Stimulated activated memory B cell treated with anti-CD40 and anti-IgM and Interleukin-4, amounts not matched to agents 10 μg/mL and 1 μg/mL and 100 μg/mL, for 72 hours (primary cell): ENCODE results near the gene PPRC1.

Experiments used
- ATAC-seq: fragments of 150-1000 bp; cut with Tn5 transposase; 2 replicates; pipeline ENCODE4 v1.10.0; 2021
- H3K27ac Mint-ChIP-seq: one replicate; pipeline ENCODE4 v1.8.0; 2022; ENCODE audit warnings: mild to moderate bottlenecking, mixed read lengths
- H3K27me3 Mint-ChIP-seq: one replicate; pipeline ENCODE4 v1.8.0; 2022; ENCODE audit warnings: mixed read lengths
- H3K36me3 Mint-ChIP-seq: one replicate; pipeline ENCODE4 v1.8.0; 2022; ENCODE audit warnings: mixed read lengths
- H3K4me1 Mint-ChIP-seq: one replicate; pipeline ENCODE4 v1.8.0; 2022; ENCODE audit warnings: mixed read lengths
- H3K4me3 Mint-ChIP-seq: one replicate; pipeline ENCODE4 v1.8.0; 2022; ENCODE audit warnings: mild to moderate bottlenecking, moderate library complexity, mixed read lengths
- H3K9me3 Mint-ChIP-seq: one replicate; pipeline ENCODE4 v1.8.0; 2022; ENCODE audit warnings: mixed read lengths

The PPRC1 gene

GRCh38 chr10:102153093-102153620 is 20.3 kb downstream of the PPRC1 start:
- H3K9me3 Mint-ChIP-seq: no peaks in the 10 kb centered on the region
- H3K4me1 Mint-ChIP-seq: peaks cover 56% of the 10 kb centered on the region
- no peak for ATAC-seq
- H3K4me3 Mint-ChIP-seq: peak overlapping the region; percentile 92
- peak overlapping the region; percentile 97 for H3K27ac Mint-ChIP-seq
- H3K27me3 Mint-ChIP-seq: no peaks in the 10 kb centered on the region
- H3K36me3 Mint-ChIP-seq: peaks cover 66% of the 10 kb centered on the region

DNA sequence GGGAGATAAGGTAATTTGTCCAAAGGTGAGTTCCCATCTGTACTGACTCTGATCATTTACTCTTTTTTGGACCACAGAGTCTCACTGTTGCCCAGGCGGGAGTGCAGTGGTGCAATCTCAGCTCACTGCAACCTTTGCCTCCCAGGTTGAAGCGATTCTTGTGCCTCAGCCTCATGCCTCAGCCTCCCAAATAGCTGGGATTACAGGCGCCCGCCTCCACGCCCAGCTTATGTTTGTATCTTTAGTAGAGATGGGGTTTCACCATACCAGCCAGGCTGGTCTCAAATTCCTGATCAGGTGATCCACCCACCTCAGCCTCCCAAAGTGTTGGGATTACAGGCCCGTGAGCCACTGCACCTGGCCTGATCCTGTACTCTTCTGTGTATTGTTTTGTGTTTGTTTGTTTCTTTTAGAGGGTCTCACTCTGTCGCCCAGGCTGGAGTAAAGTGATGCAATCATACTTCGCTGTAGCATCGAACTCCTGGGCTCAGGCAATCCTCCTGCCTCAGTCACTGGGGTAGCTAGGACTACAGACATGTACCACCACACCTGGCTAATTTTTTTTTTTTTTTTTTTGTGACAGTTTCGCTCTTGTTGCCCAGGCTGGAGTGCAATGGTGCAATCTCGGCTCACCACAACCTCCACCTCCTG is 21.8 kb downstream of the PPRC1 start:
- Mint-ChIP-seq H3K9me3 (no peaks in the 10 kb centered on the region), H3K36me3 (peaks cover 67% of the 10 kb centered on the region), H3K27me3 (no peaks in the 10 kb centered on the region), H3K27ac (no peak overlapping the region), H3K4me3 (peak overlapping the region; percentile 44), H3K4me1 (peaks cover 56% of the 10 kb centered on the region)
- ATAC-seq: no peak

- Mint-ChIP-seq H3K4me1 (peaks cover 38% of the 10 kb centered on the region), H3K36me3 (peaks cover 76% of the 10 kb centered on the region), H3K27ac (no peak overlapping the region), H3K4me3 (no peak overlapping the region), H3K27me3 (no peaks in the 10 kb centered on the region), H3K9me3 (no peaks in the 10 kb centered on the region)
- no peak for ATAC-seq
Observed at GRCh38 chr10:102157224-102157623, 24.4 kb downstream of the PPRC1 start.

- H3K27ac Mint-ChIP-seq: no peak overlapping the region
- peaks cover 78% of the 10 kb centered on the region for H3K36me3 Mint-ChIP-seq
- ATAC-seq: no peak
- no peak overlapping the region for H3K4me3 Mint-ChIP-seq
- H3K27me3 Mint-ChIP-seq: no peaks in the 10 kb centered on the region
- H3K4me1 Mint-ChIP-seq: peaks cover 21% of the 10 kb centered on the region
- no peaks in the 10 kb centered on the region for H3K9me3 Mint-ChIP-seq
Observed at GRCh38 chr10:102159051-102159597, 26.3 kb downstream of the PPRC1 start.

DNA sequence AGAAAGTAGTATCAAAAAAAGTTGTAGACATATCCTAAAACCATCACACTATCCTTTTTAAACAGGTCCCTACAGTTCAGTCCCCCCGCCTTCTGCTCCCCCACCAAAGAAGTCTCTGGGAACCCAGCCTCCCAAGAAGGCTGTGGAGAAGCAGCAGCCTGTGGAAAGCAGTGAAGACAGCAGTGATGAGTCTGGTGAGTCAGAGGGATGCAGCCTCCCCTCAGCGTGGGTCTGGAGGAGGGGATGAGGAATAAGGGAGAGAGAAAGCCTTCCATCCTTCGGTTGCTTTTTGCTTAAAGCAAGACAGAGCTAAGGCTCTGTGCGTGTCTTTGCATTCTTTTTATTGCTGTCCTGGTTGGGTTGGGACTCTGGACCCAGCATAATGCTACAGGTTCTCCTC is 27.0 kb downstream of the PPRC1 start:
- no peak overlapping the region for H3K27ac Mint-ChIP-seq
- H3K9me3 Mint-ChIP-seq: no peaks in the 10 kb centered on the region
- H3K4me3 Mint-ChIP-seq: no peak overlapping the region
- ATAC-seq: no peak
- H3K4me1 Mint-ChIP-seq: peaks cover 15% of the 10 kb centered on the region
- H3K36me3 Mint-ChIP-seq: peaks cover 74% of the 10 kb centered on the region
- no peaks in the 10 kb centered on the region for H3K27me3 Mint-ChIP-seq

DNA sequence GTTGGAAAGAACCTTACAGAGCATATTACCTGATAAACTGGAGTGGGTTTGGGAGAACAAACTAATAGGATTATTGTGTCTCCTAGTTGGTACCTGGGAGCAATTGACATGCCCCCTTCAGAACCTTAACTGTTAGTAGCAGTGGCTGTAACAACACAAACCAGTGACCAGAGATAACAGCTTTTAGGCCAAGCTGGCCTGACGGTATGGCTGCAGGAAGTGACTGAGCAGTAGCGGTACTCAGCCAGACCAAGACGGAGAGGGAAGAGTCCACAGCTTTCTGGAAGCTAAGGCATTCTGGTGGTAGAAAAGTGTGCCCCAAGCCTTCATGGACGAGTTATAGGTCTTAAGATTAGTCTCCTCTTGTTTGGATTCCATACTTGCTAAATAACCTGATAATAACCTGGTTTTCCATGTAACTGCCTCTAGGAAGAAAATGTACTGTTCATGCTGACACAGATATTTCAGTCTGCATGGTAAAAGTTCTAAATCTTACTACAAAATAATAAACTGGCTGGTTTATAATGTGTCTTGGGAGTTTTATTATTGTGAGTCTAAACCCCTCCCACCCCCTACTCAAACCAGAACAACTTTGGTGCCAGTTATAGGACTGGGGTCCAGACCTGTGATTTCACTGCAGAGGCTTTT is 30.6 kb downstream of the PPRC1 start:
- H3K27ac Mint-ChIP-seq: no peak overlapping the region
- peaks cover 41% of the 10 kb centered on the region for H3K36me3 Mint-ChIP-seq
- H3K27me3 Mint-ChIP-seq: no peaks in the 10 kb centered on the region
- no peaks in the 10 kb centered on the region for H3K4me1 Mint-ChIP-seq
- H3K9me3 Mint-ChIP-seq: no peaks in the 10 kb centered on the region
- H3K4me3 Mint-ChIP-seq: no peak overlapping the region
- no peak for ATAC-seq

- Mint-ChIP-seq H3K27me3 (no peaks in the 10 kb centered on the region), H3K9me3 (no peaks in the 10 kb centered on the region), H3K27ac (no peak overlapping the region), H3K4me3 (no peak overlapping the region), H3K36me3 (peaks cover 7% of the 10 kb centered on the region), H3K4me1 (no peaks in the 10 kb centered on the region)
- ATAC-seq: no peak
Observed at GRCh38 chr10:102167861-102168260, 35.0 kb downstream of the PPRC1 start.

GRCh38 chr10:102170602-102171001 is 37.8 kb downstream of the PPRC1 start:
- no peaks in the 10 kb centered on the region for H3K9me3 Mint-ChIP-seq
- H3K36me3 Mint-ChIP-seq: no peaks in the 10 kb centered on the region
- ATAC-seq: no peak
- H3K27ac Mint-ChIP-seq: no peak overlapping the region
- no peaks in the 10 kb centered on the region for H3K27me3 Mint-ChIP-seq
- H3K4me1 Mint-ChIP-seq: no peaks in the 10 kb centered on the region
- H3K4me3 Mint-ChIP-seq: no peak overlapping the region

GRCh38 chr10:102172288-102172687 is 39.4 kb downstream of the PPRC1 start:
- no peak overlapping the region for H3K4me3 Mint-ChIP-seq
- H3K36me3 Mint-ChIP-seq: no peaks in the 10 kb centered on the region
- H3K27ac Mint-ChIP-seq: no peak overlapping the region
- no peaks in the 10 kb centered on the region for H3K9me3 Mint-ChIP-seq
- ATAC-seq: no peak
- peaks cover 12% of the 10 kb centered on the region for H3K27me3 Mint-ChIP-seq
- H3K4me1 Mint-ChIP-seq: no peaks in the 10 kb centered on the region

DNA sequence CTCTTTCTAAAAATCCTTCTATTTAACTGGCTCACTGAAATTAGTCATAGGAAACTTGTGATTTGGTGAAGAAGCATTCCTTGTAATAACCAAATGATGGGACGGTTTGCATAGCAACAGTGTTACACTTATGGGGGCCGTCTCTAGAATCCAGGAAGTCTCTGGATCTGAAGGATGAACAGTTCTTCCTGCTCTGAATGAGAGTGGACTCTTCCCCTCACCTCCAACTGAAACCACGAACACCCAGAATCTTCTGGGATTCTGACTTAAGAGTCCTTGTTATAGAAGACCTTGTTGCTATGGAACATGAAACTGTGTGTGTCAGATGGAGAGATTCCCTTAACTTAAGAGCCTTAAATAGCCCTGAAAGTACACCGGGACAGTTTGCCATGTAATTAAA is 42.6 kb downstream of the PPRC1 start:
- no peak overlapping the region for H3K4me3 Mint-ChIP-seq
- no peaks in the 10 kb centered on the region for H3K4me1 Mint-ChIP-seq
- no peak overlapping the region for H3K27ac Mint-ChIP-seq

DNA sequence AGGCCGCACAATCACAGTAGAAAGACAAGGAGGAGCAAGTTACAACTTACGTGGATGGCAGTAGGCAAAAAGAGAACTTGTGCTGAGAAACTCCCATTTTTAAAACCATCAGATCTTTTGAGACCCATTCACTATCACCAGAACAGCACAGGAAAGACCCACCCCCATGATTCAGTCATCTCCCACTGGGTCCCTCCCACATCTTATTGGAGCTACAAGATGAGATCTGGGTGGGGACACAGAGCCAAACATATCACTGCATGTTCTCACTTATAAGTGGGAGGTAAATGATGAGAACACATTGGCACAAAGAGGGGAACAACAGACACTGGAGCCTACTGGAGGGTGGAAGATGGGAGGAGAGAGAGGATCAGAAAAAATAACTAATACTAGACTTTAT is 51.8 kb downstream of the PPRC1 start:
- Mint-ChIP-seq H3K27ac (no peak overlapping the region), H3K9me3 (peaks cover 10% of the 10 kb centered on the region), H3K4me3 (no peak overlapping the region), H3K36me3 (no peaks in the 10 kb centered on the region), H3K27me3 (peaks cover 9% of the 10 kb centered on the region), H3K4me1 (peaks cover 7% of the 10 kb centered on the region)
- no peak for ATAC-seq

More for the DNA sequence above, 42.6 kb downstream of the PPRC1 start:
- no peak for ATAC-seq
- Mint-ChIP-seq H3K27me3 (peaks cover 23% of the 10 kb centered on the region), H3K36me3 (no peaks in the 10 kb centered on the region), H3K9me3 (no peaks in the 10 kb centered on the region)

GRCh38 chr10:102185272-102185671 is 52.4 kb downstream of the PPRC1 start:
- Mint-ChIP-seq H3K27ac (no peak overlapping the region), H3K9me3 (peaks cover 10% of the 10 kb centered on the region), H3K4me3 (no peak overlapping the region), H3K36me3 (no peaks in the 10 kb centered on the region), H3K4me1 (peaks cover 9% of the 10 kb centered on the region), H3K27me3 (peaks cover 9% of the 10 kb centered on the region)
- ATAC-seq: no peak

DNA sequence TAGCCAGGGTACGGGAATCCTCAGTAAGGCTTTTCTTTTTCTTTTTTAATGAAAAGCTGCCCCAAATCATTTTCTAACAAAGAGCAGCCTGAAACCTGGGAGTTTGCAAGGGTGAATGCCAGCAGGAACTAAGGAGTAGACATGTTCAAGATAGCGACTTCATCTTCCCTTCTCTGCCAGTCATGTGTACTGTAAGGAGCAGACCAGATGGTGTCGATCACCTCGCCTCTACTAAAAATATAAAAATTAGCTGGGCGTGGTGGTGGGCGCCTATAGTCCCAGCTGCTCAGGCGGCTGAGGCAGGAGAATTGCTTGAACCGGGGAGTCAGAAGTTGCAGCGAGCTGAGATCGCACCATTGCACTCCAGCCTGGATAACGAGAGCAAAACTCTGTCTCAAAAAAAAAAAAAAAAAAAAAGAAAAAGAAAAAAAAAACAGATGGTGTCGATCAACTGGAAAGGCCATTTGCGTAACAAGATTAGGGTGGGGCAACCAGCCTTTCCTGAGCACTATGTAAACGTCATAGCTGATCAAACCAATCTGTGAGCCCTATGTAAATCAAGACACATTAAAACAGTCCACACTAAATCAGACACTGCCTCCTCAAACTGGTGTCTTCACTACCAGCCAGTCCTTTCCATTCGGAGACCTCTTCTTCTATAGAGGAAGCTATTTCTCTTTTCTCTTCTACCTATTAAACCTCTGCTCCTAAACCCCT is 53.1 kb downstream of the PPRC1 start:
- no peak for ATAC-seq
- H3K27ac Mint-ChIP-seq: no peak overlapping the region
- no peaks in the 10 kb centered on the region for H3K36me3 Mint-ChIP-seq
- no peak overlapping the region for H3K4me3 Mint-ChIP-seq
- peaks cover 4% of the 10 kb centered on the region for H3K27me3 Mint-ChIP-seq
- peaks cover 9% of the 10 kb centered on the region for H3K4me1 Mint-ChIP-seq
- H3K9me3 Mint-ChIP-seq: peaks cover 10% of the 10 kb centered on the region

DNA sequence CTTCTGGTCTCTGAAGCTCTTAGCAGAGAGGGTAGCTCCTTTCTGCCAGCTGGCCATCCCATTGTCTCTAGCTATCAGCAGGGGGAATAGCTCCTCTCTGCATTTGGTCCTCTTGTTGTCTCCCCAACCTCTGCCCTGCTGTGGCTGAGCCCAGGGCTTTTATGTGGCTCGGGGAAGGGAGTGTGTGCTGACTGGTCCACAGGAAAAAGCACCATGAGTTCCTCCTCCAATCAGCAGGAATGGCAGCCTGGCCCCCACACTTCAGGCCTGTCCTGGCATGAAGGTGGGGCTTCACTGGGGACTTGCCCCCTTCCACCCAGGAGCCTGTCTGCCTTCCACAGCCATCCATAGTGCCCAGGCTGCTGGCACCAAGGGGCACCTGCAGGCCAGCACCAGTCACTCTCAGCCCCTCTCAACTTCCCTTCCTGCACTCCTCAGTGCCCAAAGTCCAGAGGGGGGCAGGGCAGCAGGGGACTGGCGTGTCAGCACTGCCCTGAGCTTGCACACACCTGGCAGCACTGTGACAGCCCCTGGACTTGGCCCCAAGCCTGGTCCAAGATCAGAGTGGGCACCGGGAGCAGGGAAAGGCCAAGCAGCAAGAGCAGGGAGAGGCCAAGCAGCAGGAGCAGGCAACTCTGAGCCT is 55.6 kb downstream of the PPRC1 start:
- Mint-ChIP-seq H3K4me1 (peaks cover 9% of the 10 kb centered on the region), H3K36me3 (no peaks in the 10 kb centered on the region), H3K27me3 (no peaks in the 10 kb centered on the region), H3K4me3 (no peak overlapping the region), H3K27ac (no peak overlapping the region), H3K9me3 (peaks cover 16% of the 10 kb centered on the region)
- ATAC-seq: no peak
